ENCODE measurements around the gene HPS3. TPM values are rescaled to one million over a fixed set of nuclear protein-coding genes. Genes with fewer than 3 reads are reported as not detected.
"Not testable (repeated sequence)": the region's sequence is repeated elsewhere in the genome, so short reads cannot be mapped to it uniquely, and the experiment has no call there.

The HPS3 gene
- polyA plus RNA-seq, 1 donor from 2014 or later = 17.1 TPM

DNA sequence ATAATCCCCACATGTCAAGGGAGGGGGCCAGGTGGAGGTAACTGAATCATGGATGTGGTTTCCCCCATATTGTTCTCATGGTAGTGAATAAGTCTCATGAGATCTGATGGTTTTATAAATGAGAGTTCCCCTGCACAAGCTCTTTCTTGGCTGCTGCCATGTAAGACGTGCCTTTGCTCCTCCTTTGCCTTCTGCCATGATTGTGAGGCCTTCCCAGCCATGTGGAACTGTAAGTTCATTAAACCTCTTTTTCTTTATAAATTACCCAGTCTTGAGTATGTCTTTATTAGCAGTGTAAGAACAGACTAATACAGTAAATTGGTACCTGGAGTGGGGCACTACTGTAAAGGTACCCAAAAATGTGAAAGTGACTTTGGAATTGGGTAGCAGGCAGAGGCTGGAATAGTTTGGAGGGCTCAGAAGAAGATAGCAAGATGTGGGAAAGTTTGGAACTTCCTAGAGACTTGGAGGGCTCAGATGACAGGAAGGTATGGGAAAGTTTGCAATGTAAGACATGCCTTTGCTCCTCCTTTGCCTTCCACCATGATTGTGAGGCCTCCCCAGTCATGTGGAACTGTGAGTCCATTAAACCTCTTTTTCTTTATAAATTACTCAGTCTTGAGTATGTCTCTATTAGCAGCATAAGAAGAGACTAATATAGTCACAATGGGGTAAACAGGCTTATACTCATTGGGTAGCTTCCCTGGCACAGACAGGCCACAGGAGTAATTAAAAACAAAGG is 90.1 kb downstream of the HPS3 start:
- not testable (repeated sequence) for H3K4me3 ChIP-seq (ENCODE audit: low read length); H3K27me3 ChIP-seq (ENCODE audit: insufficient read depth, low read depth, low read length); H3K27ac ChIP-seq (ENCODE audit: low read length); H2AFZ ChIP-seq (ENCODE audit: low read depth, low read length); H3K9me3 ChIP-seq (ENCODE audit: low read length); H3K4me2 ChIP-seq (ENCODE audit: low read length); H3K36me3 ChIP-seq (ENCODE audit: insufficient read depth, low read length); H3K9ac ChIP-seq (ENCODE audit: low read length); H4K20me1 ChIP-seq (ENCODE audit: insufficient read depth); H3K79me2 ChIP-seq (replicated peaks; ENCODE audit: insufficient read depth, low read length); H3K9me2 ChIP-seq (ENCODE audit: insufficient read depth, low read length); H3F3A ChIP-seq (ENCODE audit: insufficient read depth, low read length, poor library complexity, severe bottlenecking)

DNA sequence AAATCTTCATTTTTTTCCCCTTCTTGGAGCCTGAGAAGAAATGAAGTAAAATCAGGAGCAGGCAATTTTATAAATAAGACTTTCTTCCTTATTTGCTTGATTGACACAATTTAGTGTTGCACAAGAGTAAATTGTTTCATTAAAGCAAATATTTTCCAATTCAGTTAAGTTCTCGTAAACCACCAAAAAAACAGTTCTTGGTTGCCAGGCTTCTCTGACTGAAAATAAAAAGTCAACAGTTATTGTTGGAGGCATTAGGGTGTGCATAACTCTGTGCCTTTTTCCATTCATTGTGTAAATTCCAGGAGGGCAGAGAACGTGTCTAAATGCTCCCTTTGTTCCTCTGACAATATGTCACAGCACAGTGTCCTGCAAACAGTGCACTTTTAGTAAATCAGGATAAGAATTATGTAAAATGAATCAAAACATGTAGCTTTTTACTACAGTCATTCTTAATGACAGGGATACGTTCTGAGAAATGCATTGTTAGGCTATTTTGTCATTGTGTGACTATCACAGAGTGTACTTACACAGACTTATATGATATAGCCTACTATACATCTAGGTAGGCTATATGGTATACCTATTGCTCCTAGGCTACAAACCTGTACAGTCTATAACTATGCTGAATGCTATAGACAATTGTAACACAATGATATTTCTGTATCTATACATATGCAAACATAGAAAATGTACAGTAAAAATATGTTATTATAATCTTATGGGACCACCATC is 92.5 kb downstream of the HPS3 start, which contains the start of gene CP:
Gene CP, minus strand, starts transcription at position 47 of the 735 bp plus-strand sequence. Its CDS starts 37 bp downstream, at position 10.
- Histone ChIP-seq H3F3A (ENCODE audit: insufficient read depth, low read length, poor library complexity, severe bottlenecking) (no peaks in the 10 kb centered on the region), H3K79me2 (replicated peaks; ENCODE audit: insufficient read depth, low read length) (no peaks in the 10 kb centered on the region), H4K20me1 (ENCODE audit: insufficient read depth) (no peaks in the 10 kb centered on the region), H3K4me3 (ENCODE audit: low read length) (no peak within 1 kb of the TSS), H3K4me2 (ENCODE audit: low read length) (no peak within 1 kb of the TSS), H3K36me3 (ENCODE audit: insufficient read depth, low read length) (no peaks in the 10 kb centered on the region), H3K27ac (ENCODE audit: low read length) (no peak within 1 kb of the TSS), H3K9me3 (ENCODE audit: low read length) (no peaks in the 10 kb centered on the region), H3K27me3 (ENCODE audit: insufficient read depth, low read depth, low read length) (no peaks in the 10 kb centered on the region), H3K9me2 (ENCODE audit: insufficient read depth, low read length) (no peaks in the 10 kb centered on the region), H3K9ac (ENCODE audit: low read length) (no peak within 1 kb of the TSS), H2AFZ (ENCODE audit: low read depth, low read length) (no peak within 1 kb of the TSS)
- no peak for TF ChIP-seq SMC3 (conservative IDR thresholded peaks at IDR 0.05; ENCODE audit: poor library complexity)
- TF ChIP-seq EZH2 (IDR thresholded peaks at IDR 0.05; ENCODE audit: borderline replicate concordance, insufficient read depth, low read length, poor library complexity, severe bottlenecking) = no peak
- TF ChIP-seq TAF1 (IDR thresholded peaks at IDR 0.05; ENCODE audit: low read depth) = no peak
- TF ChIP-seq, protein P1, sequence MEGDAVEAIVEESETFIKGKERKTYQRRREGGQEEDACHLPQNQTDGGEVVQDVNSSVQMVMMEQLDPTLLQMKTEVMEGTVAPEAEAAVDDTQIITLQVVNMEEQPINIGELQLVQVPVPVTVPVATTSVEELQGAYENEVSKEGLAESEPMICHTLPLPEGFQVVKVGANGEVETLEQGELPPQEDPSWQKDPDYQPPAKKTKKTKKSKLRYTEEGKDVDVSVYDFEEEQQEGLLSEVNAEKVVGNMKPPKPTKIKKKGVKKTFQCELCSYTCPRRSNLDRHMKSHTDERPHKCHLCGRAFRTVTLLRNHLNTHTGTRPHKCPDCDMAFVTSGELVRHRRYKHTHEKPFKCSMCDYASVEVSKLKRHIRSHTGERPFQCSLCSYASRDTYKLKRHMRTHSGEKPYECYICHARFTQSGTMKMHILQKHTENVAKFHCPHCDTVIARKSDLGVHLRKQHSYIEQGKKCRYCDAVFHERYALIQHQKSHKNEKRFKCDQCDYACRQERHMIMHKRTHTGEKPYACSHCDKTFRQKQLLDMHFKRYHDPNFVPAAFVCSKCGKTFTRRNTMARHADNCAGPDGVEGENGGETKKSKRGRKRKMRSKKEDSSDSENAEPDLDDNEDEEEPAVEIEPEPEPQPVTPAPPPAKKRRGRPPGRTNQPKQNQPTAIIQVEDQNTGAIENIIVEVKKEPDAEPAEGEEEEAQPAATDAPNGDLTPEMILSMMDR (IDR thresholded peaks at IDR 0.05; ENCODE audit: poor library complexity, severe bottlenecking) = no peak
- TF ChIP-seq POLR2AphosphoS5 (IDR thresholded peaks at IDR 0.05) = peak; percentile 11

Small RNA genes within 50 kb of the gene (small RNA-seq; reads per million reads assigned to genes)
- gene RF00019 = 0 to 1.2 (median 0) reads per million in 3 experiments

Other genes starting within 250 kb of the HPS3 start
- gene GYG1, start 138.1 kb upstream of the HPS3 start, polyA plus RNA-seq = 2.4 and 3.1 TPM in 2 replicates
- 108 and 164 TPM in 2 replicates for gene HLTF, start 43.1 kb upstream of the HPS3 start, polyA plus RNA-seq
- gene CP, start 92.2 kb downstream of the HPS3 start, polyA plus RNA-seq = not detected in 2 replicates
- 0.42 TPM in 1 of 2 replicates, not detected in the other for gene TM4SF18, start 204.0 kb downstream of the HPS3 start, polyA plus RNA-seq
- 0.81 and 2.2 TPM in 2 replicates for gene TM4SF1, start 248.0 kb downstream of the HPS3 start, polyA plus RNA-seq